Loucy (cell line): ENCODE data around the gene PSMD11.

Source experiments
- H2AFZ ChIP-seq: fragments of 200-600 bp; sonication (generic); 2 replicates; pipeline ENCODE4 v1.6.0; 2016; ENCODE audit warnings: antibody characterized with exemption, mild to moderate bottlenecking, low read length, moderate library complexity
- H3F3A ChIP-seq: fragments of 200-600 bp; 2 replicates; pipeline ENCODE4 v1.6.0; 2016; ENCODE audit warnings: antibody characterized with exemption, low read depth, mild to moderate bottlenecking
- H3K27me3 ChIP-seq: fragments of 200-600 bp; sonication (generic); 2 replicates; pipeline ENCODE4 v1.6.1; 2014; ENCODE audit warnings: low read length, mild to moderate bottlenecking; ENCODE audit not compliant: insufficient read depth, poor library complexity, severe bottlenecking
- H3K36me3 ChIP-seq: fragments of 200-600 bp; sonication (generic); 2 replicates; pipeline ENCODE4 v1.6.1; 2016; ENCODE audit warnings: low read length; ENCODE audit not compliant: insufficient read depth
- H3K4me1 ChIP-seq: fragments of 200-600 bp; sonication (generic); 2 replicates; pipeline ENCODE4 v1.5.1; 2014; ENCODE audit warnings: low read length, mild to moderate bottlenecking; ENCODE audit not compliant: insufficient read depth, poor library complexity, severe bottlenecking
- H3K4me2 ChIP-seq: fragments of 200-600 bp; sonication (generic); 2 replicates; pipeline ENCODE4 v1.6.0; 2014; ENCODE audit warnings: antibody characterized with exemption, low read length, low read depth, mild to moderate bottlenecking; ENCODE audit not compliant: poor library complexity, severe bottlenecking
- H3K4me3 ChIP-seq: fragments of 200-600 bp; sonication (generic); 2 replicates; pipeline ENCODE4 v1.5.1; 2014; ENCODE audit warnings: low read length, mild to moderate bottlenecking, mixed read lengths; ENCODE audit not compliant: poor library complexity, severe bottlenecking
- H3K79me2 ChIP-seq: fragments of 200-600 bp; sonication (generic); 2 replicates; pipeline ENCODE4 v1.6.1; 2014; ENCODE audit warnings: low read length; ENCODE audit not compliant: insufficient read depth
- H3K9ac ChIP-seq: fragments of 200-600 bp; sonication (generic); 2 replicates; pipeline ENCODE4 v1.6.0; 2014; ENCODE audit warnings: mild to moderate bottlenecking, low read depth, low read length, moderate library complexity; ENCODE audit not compliant: poor library complexity, severe bottlenecking
- H3K9me2 ChIP-seq: fragments of 200-600 bp; sonication (generic); replicated peaks from 2 replicates; pipeline ENCODE4 v1.6.1; 2016; ENCODE audit warnings: low read depth, low read length, mixed read lengths
- H3K9me3 ChIP-seq: fragments of 200-600 bp; sonication (generic); 2 replicates; pipeline ENCODE4 v1.6.1; 2014; ENCODE audit warnings: mild to moderate bottlenecking, antibody characterized with exemption, low read length, low read depth; ENCODE audit not compliant: insufficient read depth
- H4K20me1 ChIP-seq: fragments of 200-600 bp; sonication (generic); 2 replicates; pipeline ENCODE4 v1.6.0; 2014; ENCODE audit warnings: antibody characterized with exemption, low read length, mild to moderate bottlenecking; ENCODE audit not compliant: insufficient read depth, poor library complexity, severe bottlenecking
- CTCF ChIP-seq: fragments of 200-600 bp; sonication (generic); conservative IDR thresholded peaks from 2 replicates; pipeline ENCODE4 v1.5.1; 2014; ENCODE audit warnings: mild to moderate bottlenecking, antibody characterized with exemption, low read length
- EZH2phosphoT487 ChIP-seq: fragments of 200-600 bp; IDR thresholded peaks from 2 replicates; pipeline ENCODE4 v1.6.1; 2018; ENCODE audit warnings: antibody characterized with exemption, mild to moderate bottlenecking, moderate library complexity, borderline replicate concordance

Gene PSMD11

GRCh38 chr17:32484628-32485027 is 40.3 kb downstream of the PSMD11 start:
- Histone ChIP-seq H3K9ac (no peak overlapping the region), H2AFZ (no peak overlapping the region), H4K20me1 (no peaks in the 10 kb centered on the region), H3K4me3 (no peak overlapping the region), H3K79me2 (no peaks in the 10 kb centered on the region), H3F3A (no peaks in the 10 kb centered on the region), H3K4me2 (no peak overlapping the region), H3K36me3 (peaks cover 21% of the 10 kb centered on the region; the same call in 1 of the 2 replicates), H3K9me3 (no peaks in the 10 kb centered on the region), H3K9me2 (no peaks in the 10 kb centered on the region), H3K4me1 (no peaks in the 10 kb centered on the region), H3K27me3 (no peaks in the 10 kb centered on the region)
- no peak for TF ChIP-seq EZH2phosphoT487
- TF ChIP-seq CTCF: no peak

- Histone ChIP-seq H3K4me2 (peak overlapping the region; percentile 40), H3K9ac (peak overlapping the region; percentile 27), H2AFZ (no peak overlapping the region), H3K4me3 (no peak overlapping the region), H3K4me1 (no peaks in the 10 kb centered on the region), H3K9me3 (no peaks in the 10 kb centered on the region), H3K36me3 (peaks cover 13% of the 10 kb centered on the region; the same call in 1 of the 2 replicates), H3K27me3 (no peaks in the 10 kb centered on the region), H3F3A (no peaks in the 10 kb centered on the region), H4K20me1 (no peaks in the 10 kb centered on the region), H3K79me2 (no peaks in the 10 kb centered on the region), H3K9me2 (no peaks in the 10 kb centered on the region)
- TF ChIP-seq EZH2phosphoT487 (no peak), CTCF (no peak)
These were observed 41.2 kb downstream of the PSMD11 start for GRCh38 chr17:32485261-32486110.

- H4K20me1 ChIP-seq: no peaks in the 10 kb centered on the region
- no peaks in the 10 kb centered on the region for H3K27me3 ChIP-seq
- no peaks in the 10 kb centered on the region for H3K9me3 ChIP-seq
- no peaks in the 10 kb centered on the region for H3K9me2 ChIP-seq
- H3K4me2 ChIP-seq: peak overlapping the region; percentile 40
- H2AFZ ChIP-seq: no peak overlapping the region
- H3K9ac ChIP-seq: peak overlapping the region; percentile 27
- no peaks in the 10 kb centered on the region for H3K79me2 ChIP-seq
- no peaks in the 10 kb centered on the region for H3F3A ChIP-seq
- H3K4me3 ChIP-seq: peak overlapping the region; percentile 52
- no peaks in the 10 kb centered on the region for H3K4me1 ChIP-seq
- peaks cover 6% of the 10 kb centered on the region; the same call in 1 of the 2 replicates for H3K36me3 ChIP-seq
- TF ChIP-seq EZH2phosphoT487 (no peak), CTCF (no peak)
These were observed 41.9 kb downstream of the PSMD11 start for GRCh38 chr17:32486111-32486700.
